Retinal pigment epithelial cell (primary cell): ENCODE measurements around the gene TNFRSF19.
A peak's percentile ranks its signal among the peaks of the same experiment; 100 is the strongest.

Experiments used
- DNase-seq: peaks from one replicate; pipeline ENCODE4 v3.0.0-alpha.2; 2010; ENCODE audit warnings: low read depth
- H3K4me3 ChIP-seq: 2 replicates; pipeline ENCODE4 v1.5.1; 2011; ENCODE audit warnings: mild to moderate bottlenecking, low read length, control low read depth, moderate library complexity
- TF ChIP-seq, protein P1 (sequence below): conservative IDR thresholded peaks from 2 replicates; pipeline ENCODE4 v1.5.1; 2011; ENCODE audit warnings: low read depth, low read length, control low read depth, inconsistent platforms

The TNFRSF19 gene

DNA sequence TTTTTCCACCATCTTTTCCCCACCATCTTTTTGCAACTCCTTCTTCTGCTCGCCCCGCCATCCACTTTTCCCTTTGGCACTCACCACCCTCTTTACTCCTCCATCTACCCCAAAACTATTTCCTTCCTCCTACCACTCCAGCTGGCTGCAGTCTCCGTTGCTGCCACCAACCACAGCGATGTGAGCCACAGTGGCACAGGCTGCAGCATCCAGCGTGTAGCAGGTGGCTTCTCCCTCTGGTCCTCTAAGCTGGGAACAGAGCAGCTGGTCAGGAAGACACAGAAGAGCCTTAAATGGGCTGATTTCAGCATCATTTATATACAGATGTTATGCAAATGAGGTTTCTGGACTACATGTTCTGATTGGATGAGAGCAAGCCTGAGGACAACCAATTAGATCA, 144.5 kb downstream of the TNFRSF19 start:
- no peak overlapping the region for H3K4me3 ChIP-seq
- no peak for DNase-seq
- TF ChIP-seq, protein P1, sequence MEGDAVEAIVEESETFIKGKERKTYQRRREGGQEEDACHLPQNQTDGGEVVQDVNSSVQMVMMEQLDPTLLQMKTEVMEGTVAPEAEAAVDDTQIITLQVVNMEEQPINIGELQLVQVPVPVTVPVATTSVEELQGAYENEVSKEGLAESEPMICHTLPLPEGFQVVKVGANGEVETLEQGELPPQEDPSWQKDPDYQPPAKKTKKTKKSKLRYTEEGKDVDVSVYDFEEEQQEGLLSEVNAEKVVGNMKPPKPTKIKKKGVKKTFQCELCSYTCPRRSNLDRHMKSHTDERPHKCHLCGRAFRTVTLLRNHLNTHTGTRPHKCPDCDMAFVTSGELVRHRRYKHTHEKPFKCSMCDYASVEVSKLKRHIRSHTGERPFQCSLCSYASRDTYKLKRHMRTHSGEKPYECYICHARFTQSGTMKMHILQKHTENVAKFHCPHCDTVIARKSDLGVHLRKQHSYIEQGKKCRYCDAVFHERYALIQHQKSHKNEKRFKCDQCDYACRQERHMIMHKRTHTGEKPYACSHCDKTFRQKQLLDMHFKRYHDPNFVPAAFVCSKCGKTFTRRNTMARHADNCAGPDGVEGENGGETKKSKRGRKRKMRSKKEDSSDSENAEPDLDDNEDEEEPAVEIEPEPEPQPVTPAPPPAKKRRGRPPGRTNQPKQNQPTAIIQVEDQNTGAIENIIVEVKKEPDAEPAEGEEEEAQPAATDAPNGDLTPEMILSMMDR, result no peak

DNA sequence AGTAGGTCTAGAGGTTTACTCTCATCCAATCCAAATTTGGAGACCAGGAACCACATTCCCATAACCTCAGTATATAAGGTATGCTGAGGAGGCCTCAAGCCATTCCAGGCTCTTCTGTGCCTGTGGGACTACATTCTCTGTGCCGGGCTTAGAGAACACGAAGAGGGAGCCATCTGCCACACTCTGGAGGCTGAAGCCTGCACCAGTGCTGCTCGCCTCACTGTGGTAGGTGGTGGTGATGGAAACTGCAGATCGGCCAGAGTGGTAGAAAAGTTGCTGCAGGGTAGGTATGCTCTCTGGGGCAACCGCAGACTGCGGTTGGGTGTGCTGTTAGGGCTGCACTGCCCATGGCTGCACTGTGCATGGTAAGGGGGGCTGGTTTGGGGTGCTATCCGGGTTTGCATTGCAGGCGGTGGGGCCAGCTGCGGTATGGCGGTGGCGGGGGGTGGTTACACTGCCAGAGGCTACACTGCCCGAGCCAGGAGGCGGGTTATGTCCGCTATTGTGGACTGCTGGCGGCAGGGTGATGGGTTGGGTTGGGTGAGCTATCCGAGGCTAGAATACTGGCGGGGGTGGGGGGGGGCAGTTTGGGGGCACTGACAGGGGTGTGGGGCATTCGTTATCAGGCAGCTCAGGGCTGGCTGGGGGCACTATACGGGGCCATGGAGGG, 145.0 kb downstream of the TNFRSF19 start:
- no peak for DNase-seq
- H3K4me3 ChIP-seq, result no peak overlapping the region
- TF ChIP-seq, protein P1, result no peak

DNA sequence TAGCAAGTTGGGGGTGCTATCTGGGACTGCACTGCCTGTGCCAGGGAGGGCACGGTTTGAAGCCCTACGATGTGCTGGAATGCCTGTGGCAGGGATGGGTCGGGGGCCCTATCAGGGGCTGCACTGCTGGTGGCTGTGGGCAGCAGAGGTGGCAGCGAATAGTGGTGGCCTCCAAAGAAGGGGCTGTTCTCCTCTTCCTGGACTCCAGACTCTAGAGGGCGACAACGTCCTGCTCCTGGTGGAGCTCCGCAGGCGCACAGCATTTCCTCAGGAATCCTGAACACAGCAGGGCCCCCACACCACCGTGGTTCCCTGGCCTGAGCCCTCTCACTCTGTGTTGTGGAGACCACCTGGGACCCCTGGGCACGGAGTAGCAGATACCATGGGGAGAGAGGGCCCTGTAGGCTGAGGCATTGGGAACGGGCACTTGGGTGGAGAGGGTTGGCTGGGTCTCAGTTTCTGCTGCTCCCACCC, 145.6 kb downstream of the TNFRSF19 start:
- no peak overlapping the region for H3K4me3 ChIP-seq
- TF ChIP-seq, protein P1, result peak; percentile 42
- no peak for DNase-seq

DNA sequence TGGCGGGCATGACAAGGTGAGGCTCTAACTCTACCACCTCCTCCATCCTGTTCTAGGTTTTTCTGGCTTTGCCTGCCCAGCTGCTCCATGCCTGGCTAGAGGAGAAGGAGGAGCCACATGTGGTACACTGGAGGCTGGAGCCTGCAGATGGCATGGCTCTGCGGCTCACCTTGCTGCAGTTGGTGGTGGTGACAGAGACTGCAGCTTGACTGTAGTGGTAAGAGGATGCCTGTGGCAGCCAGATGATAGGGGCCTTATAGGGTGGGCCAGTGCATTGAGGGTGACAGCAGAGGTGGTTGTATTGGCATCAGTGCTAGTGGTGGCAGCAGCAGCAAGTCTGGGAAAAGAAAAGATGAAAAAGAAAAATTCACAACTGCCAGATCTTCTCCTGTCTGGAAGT, 146.2 kb downstream of the TNFRSF19 start:
- DNase-seq, result no peak
- no peak overlapping the region for H3K4me3 ChIP-seq
- TF ChIP-seq, protein P1, result no peak

DNA sequence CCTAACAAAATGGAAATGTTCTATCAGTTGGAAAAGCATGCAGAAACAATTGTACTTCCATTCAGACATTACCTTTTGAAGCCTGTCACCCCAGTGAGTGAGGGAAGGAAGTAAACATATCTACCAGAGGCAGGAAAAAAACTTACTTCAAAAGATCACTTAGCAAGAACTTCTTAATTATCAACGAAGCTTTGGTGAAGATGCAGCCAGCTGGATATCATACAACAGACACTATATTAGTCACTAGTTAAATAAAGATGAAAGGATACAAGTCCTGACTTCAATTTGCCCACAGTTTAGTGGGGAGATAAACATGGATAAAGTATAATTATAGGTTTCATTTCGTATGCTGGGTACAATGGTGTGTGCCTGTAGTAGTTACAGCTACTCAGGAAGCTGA, 148.8 kb downstream of the TNFRSF19 start:
- no peak for DNase-seq
- no peak overlapping the region for H3K4me3 ChIP-seq
- TF ChIP-seq, protein P1, result no peak

DNA sequence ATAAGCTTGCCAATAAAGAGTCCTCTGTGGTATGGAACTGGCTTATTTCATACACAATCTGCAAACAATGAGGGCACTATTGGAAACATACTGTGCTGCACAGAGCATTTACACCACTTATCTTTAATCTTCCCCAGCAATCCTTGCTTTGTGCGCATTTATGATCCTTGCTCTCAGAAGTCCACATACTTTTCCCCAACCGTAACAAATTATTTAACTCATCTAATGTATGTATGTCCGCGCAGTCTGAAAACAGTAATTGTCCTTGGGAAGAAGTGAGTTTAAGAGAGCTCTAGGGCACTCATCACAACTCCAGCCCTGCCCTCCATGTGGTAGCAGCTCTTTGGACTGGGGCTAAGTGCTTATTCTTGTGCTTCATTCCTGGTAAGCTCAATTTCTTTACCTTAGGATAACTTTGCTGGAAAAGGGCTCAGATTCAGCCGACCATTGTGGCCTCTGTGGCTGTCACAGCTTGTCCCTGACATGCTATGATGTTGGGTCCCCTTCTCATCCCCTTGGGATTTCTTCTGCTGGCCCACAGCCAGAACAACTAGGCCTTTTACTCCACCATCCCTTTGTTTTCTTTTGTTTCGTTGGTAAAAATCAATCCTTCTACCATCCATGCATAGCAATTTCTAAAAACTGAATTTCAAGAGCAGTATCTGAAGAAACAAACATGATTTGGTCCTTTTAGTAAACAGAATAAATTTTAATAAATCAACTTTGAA, 152.7 kb downstream of the TNFRSF19 start:
- TF ChIP-seq, protein P1, result no peak
- no peak overlapping the region for H3K4me3 ChIP-seq
- no peak for DNase-seq

DNA sequence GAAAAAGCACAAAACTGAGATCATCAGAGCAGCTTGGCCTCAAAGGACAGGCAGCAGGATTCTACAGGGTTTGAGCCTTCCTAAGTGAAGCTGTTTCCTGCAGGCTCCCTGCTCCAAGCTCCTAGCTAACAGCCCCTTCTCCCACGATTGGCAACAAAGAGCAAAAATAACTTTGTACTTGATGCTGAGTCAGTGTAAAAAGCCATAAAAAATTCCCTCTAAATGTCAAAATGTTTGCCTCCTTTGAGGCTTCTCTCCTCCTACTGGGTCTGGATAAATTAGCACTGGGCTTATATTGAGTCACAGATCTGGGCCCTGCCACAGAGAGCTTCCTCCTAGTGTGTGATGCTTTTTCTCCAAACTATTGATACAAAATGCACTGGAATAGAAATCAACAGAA, 153.3 kb downstream of the TNFRSF19 start:
- DNase-seq, result no peak
- TF ChIP-seq, protein P1, result no peak
- H3K4me3 ChIP-seq, result no peak overlapping the region
